Inferior parietal cortex (tissue), 1 donor: ENCODE measurements around the gene FBXO4.
"Not testable (repeated sequence)": the region's sequence is repeated elsewhere in the genome, so short reads cannot be mapped to it uniquely, and the experiment has no call there.

Experiments
- DNase-seq: peaks from one replicate; pipeline ENCODE4 v3.0.0-alpha.2; 2016; ENCODE audit errors: extremely low spot score

Gene FBXO4

GRCh38 chr5:41921874-41922273 lies 3.2 kb upstream of the FBXO4 start:
- no peak for DNase-seq

GRCh38 chr5:41924526-41924871 lies 582 bp upstream of the FBXO4 start:
- peak; percentile 9 for DNase-seq

- peak; percentile 37 for DNase-seq
Measured at GRCh38 chr5:41925555-41925951, 472 bp downstream of the FBXO4 start.

GRCh38 chr5:41927604-41928003 lies 2.5 kb downstream of the FBXO4 start:
- no peak for DNase-seq

GRCh38 chr5:41929035-41929434 lies 4.0 kb downstream of the FBXO4 start:
- no peak for DNase-seq

- DNase-seq, result no peak
Measured at GRCh38 chr5:41932770-41933169, 7.7 kb downstream of the FBXO4 start.

GRCh38 chr5:41935544-41935943 lies 10.5 kb downstream of the FBXO4 start:
- no peak for DNase-seq

GRCh38 chr5:41940641-41941040 lies 15.6 kb downstream of the FBXO4 start:
- DNase-seq, result no peak

- not testable (repeated sequence) for DNase-seq
Measured at GRCh38 chr5:41945332-41945955, 20.4 kb downstream of the FBXO4 start.

- DNase-seq, result no peak
Measured at GRCh38 chr5:41951224-41951623, 26.1 kb downstream of the FBXO4 start.

- no peak for DNase-seq
Measured at GRCh38 chr5:41954286-41954685, 29.2 kb downstream of the FBXO4 start.

GRCh38 chr5:41955432-41956024 lies 30.4 kb downstream of the FBXO4 start:
- DNase-seq, result no peak

- no peak for DNase-seq
Measured at GRCh38 chr5:41956943-41957342, 31.9 kb downstream of the FBXO4 start.

GRCh38 chr5:41960481-41960880 lies 35.4 kb downstream of the FBXO4 start:
- no peak for DNase-seq

GRCh38 chr5:41961736-41962135 lies 36.7 kb downstream of the FBXO4 start:
- no peak for DNase-seq

- no peak for DNase-seq
Measured at GRCh38 chr5:41962491-41962890, 37.4 kb downstream of the FBXO4 start.

GRCh38 chr5:41966401-41967105 lies 41.5 kb downstream of the FBXO4 start:
- DNase-seq, result no peak

- no peak for DNase-seq
Measured at GRCh38 chr5:41967401-41967800, 42.3 kb downstream of the FBXO4 start.

- DNase-seq, result no peak
Measured at GRCh38 chr5:41968153-41968723, 43.2 kb downstream of the FBXO4 start.

- no peak for DNase-seq
Measured at GRCh38 chr5:41973087-41973486, 48.0 kb downstream of the FBXO4 start.

- DNase-seq, result no peak
Measured at GRCh38 chr5:41973887-41974286, 48.8 kb downstream of the FBXO4 start.

GRCh38 chr5:41978676-41979075 lies 53.6 kb downstream of the FBXO4 start:
- DNase-seq, result no peak

GRCh38 chr5:41980396-41980795 lies 55.3 kb downstream of the FBXO4 start:
- no peak for DNase-seq
